ENCODE data around the gene SLC5A6.
"Not testable (repeated sequence)": the region's sequence is repeated elsewhere in the genome, so short reads cannot be mapped to it uniquely, and the experiment has no call there.

The SLC5A6 gene

GRCh38 chr2:27201675-27202074 is 10.4 kb downstream of the SLC5A6 start:
- TF ChIP-seq, protein P1, sequence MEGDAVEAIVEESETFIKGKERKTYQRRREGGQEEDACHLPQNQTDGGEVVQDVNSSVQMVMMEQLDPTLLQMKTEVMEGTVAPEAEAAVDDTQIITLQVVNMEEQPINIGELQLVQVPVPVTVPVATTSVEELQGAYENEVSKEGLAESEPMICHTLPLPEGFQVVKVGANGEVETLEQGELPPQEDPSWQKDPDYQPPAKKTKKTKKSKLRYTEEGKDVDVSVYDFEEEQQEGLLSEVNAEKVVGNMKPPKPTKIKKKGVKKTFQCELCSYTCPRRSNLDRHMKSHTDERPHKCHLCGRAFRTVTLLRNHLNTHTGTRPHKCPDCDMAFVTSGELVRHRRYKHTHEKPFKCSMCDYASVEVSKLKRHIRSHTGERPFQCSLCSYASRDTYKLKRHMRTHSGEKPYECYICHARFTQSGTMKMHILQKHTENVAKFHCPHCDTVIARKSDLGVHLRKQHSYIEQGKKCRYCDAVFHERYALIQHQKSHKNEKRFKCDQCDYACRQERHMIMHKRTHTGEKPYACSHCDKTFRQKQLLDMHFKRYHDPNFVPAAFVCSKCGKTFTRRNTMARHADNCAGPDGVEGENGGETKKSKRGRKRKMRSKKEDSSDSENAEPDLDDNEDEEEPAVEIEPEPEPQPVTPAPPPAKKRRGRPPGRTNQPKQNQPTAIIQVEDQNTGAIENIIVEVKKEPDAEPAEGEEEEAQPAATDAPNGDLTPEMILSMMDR (IDR thresholded peaks at IDR 0.05; ENCODE audit: low read length, missing control alignments) = no peak
- no peak overlapping the region for H3K4me3 ChIP-seq (replicated peaks; ENCODE audit: low read depth, low read length)
- DNase-seq (ENCODE audit: low read depth) = no peak

DNA sequence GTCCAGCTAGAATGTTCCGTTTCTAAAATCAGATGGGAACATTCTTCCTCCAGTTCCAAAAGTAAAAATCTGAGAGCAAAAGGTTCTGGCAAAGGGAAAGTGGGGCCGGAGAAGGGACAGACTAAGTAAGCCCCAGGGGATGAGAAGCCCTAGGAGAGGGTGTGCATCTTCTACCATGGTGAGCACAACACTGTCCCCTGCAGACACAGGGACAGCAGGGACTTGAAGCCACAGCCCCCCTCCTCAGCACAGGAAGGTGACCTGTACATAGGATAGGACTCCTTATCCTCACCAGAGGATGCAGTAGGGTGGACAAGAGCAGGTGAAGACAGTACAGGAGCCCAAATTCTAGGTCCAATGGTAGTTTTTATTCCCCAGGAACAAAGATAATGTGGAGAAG is 12.8 kb downstream of the SLC5A6 start:
- TF ChIP-seq, protein P1 (IDR thresholded peaks at IDR 0.05; ENCODE audit: low read length, missing control alignments) = no peak
- DNase-seq (ENCODE audit: low read depth) = no peak
- H3K4me3 ChIP-seq (replicated peaks; ENCODE audit: low read depth, low read length) = no peak overlapping the region

DNA sequence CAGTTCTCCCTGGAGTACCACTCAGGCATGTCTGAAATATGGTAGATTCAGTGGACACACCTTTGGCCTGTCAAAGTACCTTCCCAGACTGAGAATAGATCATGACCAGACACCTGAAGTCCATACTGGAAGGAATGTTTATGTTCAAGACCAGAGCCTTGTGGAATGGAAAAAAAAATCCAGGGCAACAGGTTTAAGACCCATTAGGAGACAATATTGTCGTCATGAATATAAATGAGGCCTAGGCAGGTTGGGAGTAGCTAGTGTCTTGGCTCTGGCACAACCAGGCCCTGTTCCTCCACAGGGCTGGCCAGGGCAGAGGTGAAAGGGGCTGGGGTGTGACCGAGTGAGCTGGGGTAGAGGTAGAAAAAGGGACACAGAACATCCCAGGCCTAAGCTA is 13.4 kb downstream of the SLC5A6 start:
- no peak overlapping the region for H3K4me3 ChIP-seq (replicated peaks; ENCODE audit: low read depth, low read length)
- DNase-seq (ENCODE audit: low read depth) = no peak
- TF ChIP-seq, protein P1 (IDR thresholded peaks at IDR 0.05; ENCODE audit: low read length, missing control alignments) = no peak

- not testable (repeated sequence) for H3K4me3 ChIP-seq (replicated peaks; ENCODE audit: low read depth, low read length)
These were observed 14.0 kb downstream of the SLC5A6 start for GRCh38 chr2:27198068-27198467.

DNA sequence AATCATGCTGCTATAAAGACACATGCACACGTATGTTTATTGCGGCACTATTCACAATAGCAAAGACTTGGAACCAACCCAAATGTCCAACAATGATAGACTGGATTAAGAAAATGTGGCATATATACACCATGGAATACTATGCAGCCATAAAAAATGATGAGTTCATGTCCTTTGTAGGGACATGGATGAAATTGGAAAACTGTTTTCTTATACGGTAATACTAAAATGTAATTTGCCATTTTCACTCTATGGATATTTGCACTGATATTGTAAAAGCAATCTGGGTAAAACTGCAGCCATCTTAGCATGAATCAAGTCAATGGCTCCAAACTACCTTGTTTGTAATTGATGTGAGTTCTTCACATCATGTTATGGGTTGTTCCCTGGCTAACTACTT is 16.3 kb downstream of the SLC5A6 start:
- H3K4me3 ChIP-seq (replicated peaks; ENCODE audit: low read depth, low read length); DNase-seq (ENCODE audit: low read depth): not testable (repeated sequence)

More at GRCh38 chr2:27198068-27198467, 14.0 kb downstream of the SLC5A6 start:
- DNase-seq (ENCODE audit: low read depth) = not testable (repeated sequence)

GRCh38 chr2:27194538-27195354 is 17.3 kb downstream of the SLC5A6 start:
- H3K4me3 ChIP-seq (replicated peaks; ENCODE audit: low read depth, low read length) = no peak overlapping the region
- TF ChIP-seq, protein P1 (IDR thresholded peaks at IDR 0.05; ENCODE audit: low read length, missing control alignments) = no peak
- no peak for DNase-seq (ENCODE audit: low read depth)

DNA sequence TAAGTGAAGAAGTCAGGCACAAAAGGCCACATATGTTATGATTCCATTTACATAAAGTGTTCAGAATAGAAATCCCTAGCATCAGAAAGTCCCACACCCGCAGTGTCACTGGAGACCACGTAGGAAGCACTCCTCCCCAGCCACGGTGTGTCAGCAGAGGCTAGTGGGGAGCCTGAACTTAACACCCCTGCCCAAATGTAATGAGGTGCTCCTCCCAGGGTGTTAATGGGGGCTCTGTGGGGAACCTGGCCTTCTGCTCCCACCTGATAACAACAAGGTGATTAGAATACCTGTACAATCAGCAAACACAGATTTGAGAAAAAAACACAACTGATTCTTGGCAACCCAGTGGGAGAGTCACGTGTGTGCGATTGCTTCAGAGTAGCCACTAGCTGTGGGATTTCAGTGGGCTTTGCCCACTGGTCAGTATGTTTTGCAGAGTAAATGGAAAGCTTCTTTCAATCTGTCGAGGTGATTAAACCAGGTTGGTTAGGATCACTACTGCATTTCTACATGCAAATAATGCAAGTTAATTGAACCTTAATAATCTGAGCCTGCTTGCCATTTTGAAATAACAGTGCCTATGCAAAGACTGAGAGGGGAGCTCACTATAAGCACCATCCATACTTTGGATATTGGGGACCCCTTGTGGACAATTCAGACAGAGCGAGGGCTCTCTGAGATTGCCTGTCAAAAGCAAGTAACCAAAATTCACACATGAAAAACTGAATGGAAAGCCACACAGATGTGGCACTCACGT is 20.8 kb downstream of the SLC5A6 start:
- TF ChIP-seq, protein P1 (IDR thresholded peaks at IDR 0.05; ENCODE audit: low read length, missing control alignments) = peak; percentile 79
- no peak overlapping the region for H3K4me3 ChIP-seq (replicated peaks; ENCODE audit: low read depth, low read length)
- peak; percentile 81 for DNase-seq (ENCODE audit: low read depth)
